PC-9 (cell line): Measurements from ENCODE around the gene TMEM53. TPM values are rescaled to one million over a fixed set of nuclear protein-coding genes. Genes with fewer than 3 reads are reported as not detected.

Experiments used
- BruUV-seq: library from RNA; stranded (reverse); fragments of 400-500 nt; replicated peaks from 2 replicates; lab custom pipeline; 2021; lab: Mats Ljungman, UMichigan
- CTCF ChIA-PET: fragments of 300-600 bp; sonication (Branson Sonifier 250); formaldehyde crosslinking; loops from one replicate; lab custom pipeline; 2022; ENCODE audit warnings: antibody characterized with exemption; lab: Charles Lee
- POLR2A ChIA-PET: fragments of 300-600 bp; sonication (Branson Sonifier 250); formaldehyde crosslinking; loops from one replicate; lab custom pipeline; 2022; ENCODE audit warnings: antibody characterized with exemption; ENCODE audit not compliant: unreplicated experiment; lab: Charles Lee
- DNase-seq, 2 experiments: peaks; one replicate each; pipeline versions ENCODE4 v3.0.0 to v3.0.0-alpha.2; 2015 to 2022; ENCODE audit warnings: mixed read lengths in 1 of 2
- H2AFZ ChIP-seq: fragments of 200-600 bp; sonication (generic); 2 replicates; pipeline ENCODE4 v1.8.1; 2017; ENCODE audit warnings: antibody characterized with exemption
- H3F3A ChIP-seq: fragments of 200-600 bp; sonication (generic); 2 replicates; pipeline ENCODE4 v1.8.1; 2017; ENCODE audit warnings: antibody characterized with exemption, mild to moderate bottlenecking, low read depth; ENCODE audit not compliant: insufficient read depth
- H3K27ac ChIP-seq: fragments of 200-600 bp; sonication (generic); 2 replicates; pipeline ENCODE4 v1.6.1; 2016; ENCODE audit warnings: mixed run types
- H3K27me3 ChIP-seq: fragments of 200-600 bp; sonication (generic); 2 replicates; pipeline ENCODE4 v1.6.1; 2016; ENCODE audit warnings: low read depth, mixed run types; ENCODE audit not compliant: insufficient read depth
- H3K36me3 ChIP-seq: fragments of 200-600 bp; sonication (generic); 2 replicates; pipeline ENCODE4 v1.6.1; 2016; ENCODE audit warnings: low read depth, mixed run types
- H3K4me1 ChIP-seq: fragments of 200-600 bp; sonication (generic); replicated peaks from 2 replicates; pipeline ENCODE4 v1.6.1; 2016; ENCODE audit warnings: mixed run types; ENCODE audit not compliant: insufficient read depth
- H3K4me2 ChIP-seq: fragments of 200-600 bp; sonication (generic); 2 replicates; pipeline ENCODE4 v1.6.1; 2017; ENCODE audit warnings: mixed run types
- H3K4me3 ChIP-seq: fragments of 200-600 bp; sonication (generic); 2 replicates; pipeline ENCODE4 v1.6.1; 2016; ENCODE audit warnings: mixed run types
- H3K79me2 ChIP-seq: fragments of 200-600 bp; sonication (generic); 2 replicates; pipeline ENCODE4 v1.6.1; 2017; ENCODE audit warnings: low read depth, mixed run types
- H3K9me2 ChIP-seq: fragments of 200-600 bp; sonication (generic); 2 replicates; pipeline ENCODE4 v1.8.1; 2017; ENCODE audit warnings: mild to moderate bottlenecking; ENCODE audit not compliant: insufficient read depth
- H3K9me3 ChIP-seq: fragments of 200-600 bp; sonication (generic); 2 replicates; pipeline ENCODE4 v1.8.1; 2016; ENCODE audit warnings: low read depth; ENCODE audit not compliant: insufficient read depth
- H4K20me1 ChIP-seq: fragments of 200-600 bp; sonication (generic); 2 replicates; pipeline ENCODE4 v1.8.1; 2017; ENCODE audit not compliant: insufficient read depth
- CTCF ChIP-seq: fragments of 200-600 bp; sonication (generic); conservative IDR thresholded peaks from 2 replicates; pipeline ENCODE4 v1.6.1; 2017; ENCODE audit warnings: mixed run types, antibody characterized with exemption, mild to moderate bottlenecking, moderate library complexity
- EZH2 ChIP-seq: fragments of 200-600 bp; sonication (generic); IDR thresholded peaks from 2 replicates; pipeline ENCODE4 v1.8.0; 2017; ENCODE audit warnings: antibody characterized with exemption, low read depth
- intact Hi-C: fragments of 100-400 bp; cut with micrococcal nuclease; formaldehyde crosslinking; loops from one replicate; pipeline ENCODE4 v1.10.0; 2022; ENCODE audit not compliant: unreplicated experiment
- total RNA-seq: library from RNA; stranded (reverse); gene quantifications from 2 replicates; pipeline ENCODE4 v1.2.3, GENCODE V29; 2021

TMEM53 gene
- total RNA-seq, 1 experiment from 2014 or later, result 36.1 TPM

GRCh38 chr1:44611866-44612265 is 62.4 kb downstream of the TMEM53 start:
- ChIA-PET CTCF (interaction anchor here (0.6 kb wide), 1 partner anchor 10 kb away, joined by 9 read pairs; no protein-coding TSS in a partner anchor), POLR2A (interaction anchor here (0.6 kb wide), 2 partner anchors 110 to 506 kb away, joined by 3 to 4 read pairs; no protein-coding TSS in a partner anchor)
- no peak overlapping the region for H3K4me3 ChIP-seq
- no peaks in the 10 kb centered on the region for H3K9me2 ChIP-seq
- intact Hi-C loops, result no loop called here
- H4K20me1 ChIP-seq, result no peaks in the 10 kb centered on the region
- no peaks in the 10 kb centered on the region for H3K9me3 ChIP-seq
- no peaks in the 10 kb centered on the region for H3K36me3 ChIP-seq
- no peak overlapping the region for H3K4me2 ChIP-seq
- H3K79me2 ChIP-seq, result no peaks in the 10 kb centered on the region
- BruUV-seq, result no TSS peak
- no peaks in the 10 kb centered on the region for H3K27me3 ChIP-seq
- no peaks in the 10 kb centered on the region for H3F3A ChIP-seq
- no peak for DNase-seq
- no peak overlapping the region for H2AFZ ChIP-seq
- H3K4me1 ChIP-seq, result no peaks in the 10 kb centered on the region
- no peak overlapping the region for H3K27ac ChIP-seq
- TF ChIP-seq CTCF (no peak), EZH2 (no peak)

- H3K27ac ChIP-seq, result no peak overlapping the region
These were observed 62.9 kb downstream of the TMEM53 start for GRCh38 chr1:44611419-44611818.

GRCh38 chr1:44610527-44611148 is 63.6 kb downstream of the TMEM53 start:
- POLR2A ChIA-PET, result interaction anchor here (0.6 kb wide), 1 partner anchor 30 kb away, joined by 5 read pairs; no protein-coding TSS in a partner anchor

More at GRCh38 chr1:44611419-44611818, 62.9 kb downstream of the TMEM53 start:
- Histone ChIP-seq H3K9me2 (no peaks in the 10 kb centered on the region), H3K4me1 (no peaks in the 10 kb centered on the region), H3K9me3 (no peaks in the 10 kb centered on the region), H3K36me3 (no peaks in the 10 kb centered on the region), H3K79me2 (no peaks in the 10 kb centered on the region), H3K27me3 (no peaks in the 10 kb centered on the region), H3K4me2 (no peak overlapping the region), H3F3A (no peaks in the 10 kb centered on the region), H2AFZ (no peak overlapping the region), H4K20me1 (no peaks in the 10 kb centered on the region), H3K4me3 (no peak overlapping the region)
- POLR2A ChIA-PET, result interaction anchor here (0.6 kb wide), 2 partner anchors 111 to 506 kb away, joined by 3 to 4 read pairs; no protein-coding TSS in a partner anchor
- TF ChIP-seq EZH2, result no peak
- no peak for TF ChIP-seq CTCF
- no TSS peak for BruUV-seq
- no peak for DNase-seq
- CTCF ChIA-PET, result interaction anchor here (0.6 kb wide), 1 partner anchor 10 kb away, joined by 9 read pairs; no protein-coding TSS in a partner anchor
- intact Hi-C loops, result no loop called here

More at GRCh38 chr1:44610527-44611148, 63.6 kb downstream of the TMEM53 start:
- TF ChIP-seq EZH2, result no peak
- no peak for TF ChIP-seq CTCF
- Histone ChIP-seq H3K4me1 (no peaks in the 10 kb centered on the region), H3K27ac (no peak overlapping the region), H3K9me2 (no peaks in the 10 kb centered on the region), H3K27me3 (no peaks in the 10 kb centered on the region), H3K4me3 (no peak overlapping the region), H4K20me1 (no peaks in the 10 kb centered on the region), H3K4me2 (no peak overlapping the region), H3K36me3 (no peaks in the 10 kb centered on the region), H2AFZ (no peak overlapping the region), H3K79me2 (no peaks in the 10 kb centered on the region), H3K9me3 (no peaks in the 10 kb centered on the region), H3F3A (no peaks in the 10 kb centered on the region)
- intact Hi-C loops, result no loop called here
- BruUV-seq, result no TSS peak
- no peak for DNase-seq
- CTCF ChIA-PET, result no interaction called here
